Right atrium auricular region (tissue), 2 donors: Measurements from ENCODE around the gene KIF23. TPM values are rescaled to one million over a fixed set of nuclear protein-coding genes. Genes with fewer than 3 reads are reported as not detected.

Experiments
- DNase-seq: peaks from one replicate; pipeline ENCODE4 v3.0.0-alpha.2; 2019; ENCODE audit warnings: low spot score
- H3K27ac ChIP-seq, 2 donors: fragments of 200-600 bp; sonication (generic); 1 replicate in 1 of 2; 2 replicates in 1 of 2; pipeline ENCODE4 v1.5.1; 2016 to 2019
- H3K27me3 ChIP-seq, 2 donors: fragments of 200-600 bp; sonication (generic); one replicate each; pipeline versions ENCODE4 v1.5.1 to v1.6.0; 2017 to 2019
- H3K36me3 ChIP-seq: fragments of 200-600 bp; sonication (generic); one replicate; pipeline ENCODE4 v1.5.1; 2016
- H3K4me1 ChIP-seq, 2 donors: fragments of 200-600 bp; sonication (generic); one replicate each; pipeline versions ENCODE4 v1.5.1 to v1.6.0; 2017 to 2019
- H3K4me3 ChIP-seq, 2 donors: fragments of 200-600 bp; sonication (generic); 1 replicate in 1 of 2; 2 replicates in 1 of 2; pipeline ENCODE4 v1.5.1; 2017 to 2019; ENCODE audit warnings: mild to moderate bottlenecking in 1 of 2, moderate library complexity in 1 of 2
- H3K9me3 ChIP-seq, 2 donors: fragments of 200-600 bp; sonication (generic); one replicate each; pipeline ENCODE4 v1.5.1; 2019
- total RNA-seq, 2 donors: library from RNA; depleted of rRNA; stranded (reverse); fragments of >200 nt; gene quantifications; one replicate each; pipeline ENCODE4 v1.1.0, GENCODE V29; 2016
- TF ChIP-seq, protein P1 (sequence below), 2 donors: fragments of 200-600 bp; sonication (generic); IDR thresholded peaks; one replicate each; pipeline ENCODE4 v1.5.1; 2019; ENCODE audit warnings: antibody characterized with exemption in 2 of 2

KIF23 gene
- total RNA-seq, 2 donors from 2014 or later: 1.3 to 3.6 TPM

DNA sequence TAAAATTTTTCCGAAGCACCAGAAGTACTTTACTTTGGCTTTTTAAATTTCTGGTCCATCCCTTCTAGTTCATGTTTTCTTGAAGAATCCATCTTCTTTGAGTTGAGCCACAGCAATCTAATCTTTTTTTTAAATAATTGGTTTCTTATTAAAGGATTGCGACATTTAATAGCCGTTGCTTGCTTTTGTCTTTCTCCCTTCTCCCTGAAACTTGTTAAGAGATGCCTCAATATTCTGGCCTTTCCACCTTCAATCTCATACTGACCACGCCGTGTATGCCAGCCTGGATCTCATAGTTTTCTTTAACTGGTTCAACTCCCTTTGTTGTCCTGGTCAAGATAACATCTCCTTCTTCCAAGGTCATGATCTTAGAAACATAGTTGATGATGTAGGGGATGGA lies 20.1 kb downstream of the KIF23 start:
- no peak for DNase-seq
- no peaks in the 10 kb centered on the region for H3K36me3 ChIP-seq
- no peaks in the 10 kb centered on the region for H3K27me3 ChIP-seq
- TF ChIP-seq, protein P1, sequence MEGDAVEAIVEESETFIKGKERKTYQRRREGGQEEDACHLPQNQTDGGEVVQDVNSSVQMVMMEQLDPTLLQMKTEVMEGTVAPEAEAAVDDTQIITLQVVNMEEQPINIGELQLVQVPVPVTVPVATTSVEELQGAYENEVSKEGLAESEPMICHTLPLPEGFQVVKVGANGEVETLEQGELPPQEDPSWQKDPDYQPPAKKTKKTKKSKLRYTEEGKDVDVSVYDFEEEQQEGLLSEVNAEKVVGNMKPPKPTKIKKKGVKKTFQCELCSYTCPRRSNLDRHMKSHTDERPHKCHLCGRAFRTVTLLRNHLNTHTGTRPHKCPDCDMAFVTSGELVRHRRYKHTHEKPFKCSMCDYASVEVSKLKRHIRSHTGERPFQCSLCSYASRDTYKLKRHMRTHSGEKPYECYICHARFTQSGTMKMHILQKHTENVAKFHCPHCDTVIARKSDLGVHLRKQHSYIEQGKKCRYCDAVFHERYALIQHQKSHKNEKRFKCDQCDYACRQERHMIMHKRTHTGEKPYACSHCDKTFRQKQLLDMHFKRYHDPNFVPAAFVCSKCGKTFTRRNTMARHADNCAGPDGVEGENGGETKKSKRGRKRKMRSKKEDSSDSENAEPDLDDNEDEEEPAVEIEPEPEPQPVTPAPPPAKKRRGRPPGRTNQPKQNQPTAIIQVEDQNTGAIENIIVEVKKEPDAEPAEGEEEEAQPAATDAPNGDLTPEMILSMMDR (IDR thresholded peaks at IDR 0.05): no peak
- no peaks in the 10 kb centered on the region for H3K9me3 ChIP-seq
- H3K4me3 ChIP-seq: no peak overlapping the region
- H3K4me1 ChIP-seq: no peaks in the 10 kb centered on the region
- H3K27ac ChIP-seq: no peak overlapping the region

DNA sequence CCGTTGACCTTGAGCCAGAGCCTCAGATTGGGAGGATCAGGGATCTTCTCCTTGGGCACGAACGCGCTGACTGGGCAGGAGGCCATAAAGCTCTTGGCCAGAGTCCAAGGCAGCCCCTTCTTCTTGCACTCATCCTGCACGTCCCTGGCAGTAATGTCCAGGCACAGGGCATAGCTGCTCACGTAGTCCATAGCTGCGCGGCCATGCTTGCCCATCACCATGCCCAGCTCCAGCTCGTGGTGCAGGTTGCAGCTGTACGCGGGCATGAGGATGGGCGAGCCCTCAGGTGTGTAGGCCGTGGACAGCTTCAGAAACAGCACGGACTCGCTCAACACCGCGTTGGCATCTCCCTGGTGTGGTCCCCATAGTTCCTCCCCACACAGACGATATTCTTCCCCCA lies 20.5 kb downstream of the KIF23 start:
- no peak for DNase-seq
- TF ChIP-seq, protein P1 (IDR thresholded peaks at IDR 0.05): no peak

DNA sequence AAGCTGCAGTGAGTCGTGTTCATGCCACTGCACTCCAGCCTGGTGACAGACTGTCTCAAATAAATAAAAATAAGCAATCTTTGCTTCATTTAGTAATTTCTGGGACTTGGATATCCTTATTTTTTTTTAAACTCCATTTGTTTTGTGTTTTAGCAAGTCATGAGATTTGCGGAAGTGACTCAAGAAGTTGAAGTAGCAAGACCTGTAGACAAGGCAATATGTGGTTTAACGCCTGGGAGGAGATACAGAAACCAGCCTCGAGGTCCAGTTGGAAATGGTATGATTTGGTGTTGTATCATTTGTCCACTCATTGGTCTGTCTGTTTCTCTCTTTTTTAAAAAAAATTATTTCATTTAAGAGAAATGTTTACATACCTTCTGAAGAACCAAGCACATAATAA lies 21.8 kb downstream of the KIF23 start:
- Histone ChIP-seq H3K4me3 (no peak overlapping the region), H3K27me3 (no peaks in the 10 kb centered on the region), H3K27ac (no peak overlapping the region), H3K36me3 (no peaks in the 10 kb centered on the region), H3K9me3 (no peaks in the 10 kb centered on the region), H3K4me1 (no peaks in the 10 kb centered on the region)
- no peak for DNase-seq
- TF ChIP-seq, protein P1 (IDR thresholded peaks at IDR 0.05): no peak

More for the DNA sequence above, 20.5 kb downstream of the KIF23 start:
- no peaks in the 10 kb centered on the region for H3K9me3 ChIP-seq
- no peak overlapping the region for H3K4me3 ChIP-seq
- H3K36me3 ChIP-seq: no peaks in the 10 kb centered on the region
- no peak overlapping the region for H3K27ac ChIP-seq
- no peaks in the 10 kb centered on the region for H3K27me3 ChIP-seq
- H3K4me1 ChIP-seq: no peaks in the 10 kb centered on the region

DNA sequence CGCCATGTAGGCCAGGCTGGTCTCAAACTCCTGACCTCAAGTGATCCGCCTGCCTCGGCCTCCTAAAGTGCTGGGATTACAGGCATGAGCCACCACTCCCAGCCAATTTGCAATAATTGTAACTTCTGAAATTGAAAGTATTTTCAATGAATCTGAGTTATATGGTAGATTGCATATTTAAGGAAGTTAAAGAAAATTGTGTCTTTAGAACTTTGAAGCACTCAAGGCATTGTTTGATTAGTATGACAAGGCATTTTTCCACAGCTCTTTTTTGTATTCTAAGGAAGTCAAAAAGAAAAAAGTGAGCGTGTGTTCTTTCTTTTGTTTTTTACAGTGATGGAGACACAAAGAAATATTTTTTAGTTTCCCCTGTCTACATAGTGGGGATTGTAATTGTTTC lies 22.8 kb downstream of the KIF23 start:
- Histone ChIP-seq H3K4me3 (no peak overlapping the region), H3K27ac (no peak overlapping the region), H3K36me3 (no peaks in the 10 kb centered on the region), H3K27me3 (no peaks in the 10 kb centered on the region), H3K4me1 (no peaks in the 10 kb centered on the region), H3K9me3 (no peaks in the 10 kb centered on the region)
- TF ChIP-seq, protein P1 (IDR thresholded peaks at IDR 0.05): no peak
- no peak for DNase-seq

DNA sequence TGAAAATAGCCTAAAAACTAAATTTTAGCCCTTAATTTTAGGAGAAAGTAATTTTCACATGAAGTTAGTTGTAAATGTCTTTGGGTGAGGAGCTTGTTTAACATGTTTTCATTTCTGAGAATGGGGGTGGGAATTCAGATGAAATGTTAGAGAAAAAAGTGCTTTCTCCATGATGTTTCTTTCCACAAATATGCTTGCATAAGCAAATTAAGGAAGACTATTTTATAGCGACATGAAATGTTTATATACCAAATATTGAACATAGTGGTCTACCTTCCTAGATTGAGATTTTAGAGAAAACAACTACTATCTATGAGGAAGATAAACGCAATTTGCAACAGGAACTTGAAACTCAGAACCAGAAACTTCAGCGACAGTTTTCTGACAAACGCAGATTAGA lies 25.5 kb downstream of the KIF23 start:
- TF ChIP-seq, protein P1 (IDR thresholded peaks at IDR 0.05): no peak
- no peak overlapping the region for H3K27ac ChIP-seq

DNA sequence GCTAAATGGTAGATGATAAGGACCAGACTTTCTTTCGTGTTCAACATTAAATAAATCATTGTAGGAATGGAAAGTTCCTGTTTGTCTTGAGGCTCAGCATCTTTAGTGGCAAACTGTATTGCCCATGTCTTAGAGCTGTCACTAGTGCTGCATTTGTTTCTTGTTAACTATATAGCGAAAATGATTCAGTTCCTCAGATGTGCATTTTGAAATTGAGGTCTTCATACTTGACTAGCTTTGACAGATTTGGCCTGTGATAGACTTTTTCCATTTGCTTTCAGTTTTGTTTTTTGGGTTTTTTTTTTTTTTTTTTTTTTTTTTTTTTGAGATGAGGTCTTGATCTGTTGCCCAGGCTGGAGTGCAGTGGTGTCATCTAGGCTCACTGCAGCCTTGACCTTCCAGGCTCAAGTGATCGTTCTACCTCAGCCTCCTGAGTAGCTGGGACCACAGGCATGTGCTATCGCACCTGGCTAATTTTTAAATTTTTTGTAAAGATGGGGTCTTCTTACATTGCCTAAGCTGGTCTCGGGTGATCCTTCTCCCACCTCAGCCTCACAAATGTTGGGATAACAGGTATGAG lies 29.0 kb downstream of the KIF23 start:
- H3K27me3 ChIP-seq: no peaks in the 10 kb centered on the region
- H3K27ac ChIP-seq: no peak overlapping the region
- H3K9me3 ChIP-seq: no peaks in the 10 kb centered on the region
- no peaks in the 10 kb centered on the region for H3K36me3 ChIP-seq
- H3K4me1 ChIP-seq: no peaks in the 10 kb centered on the region
- no peak for DNase-seq
- TF ChIP-seq, protein P1 (IDR thresholded peaks at IDR 0.05): no peak
- no peak overlapping the region for H3K4me3 ChIP-seq

More for the DNA sequence above, 25.5 kb downstream of the KIF23 start:
- Histone ChIP-seq H3K36me3 (no peaks in the 10 kb centered on the region), H3K27me3 (no peaks in the 10 kb centered on the region), H3K4me3 (no peak overlapping the region), H3K9me3 (no peaks in the 10 kb centered on the region), H3K4me1 (no peaks in the 10 kb centered on the region)
- DNase-seq: no peak
